Measurements from ENCODE around the gene LDLRAD3. TPM values are rescaled to one million over a fixed set of nuclear protein-coding genes. Genes with fewer than 3 reads are reported as not detected.

Gene LDLRAD3
- total RNA-seq, 4 donors from 2014 or later: 39.7 to 50.9 (median 46.0) TPM

DNA sequence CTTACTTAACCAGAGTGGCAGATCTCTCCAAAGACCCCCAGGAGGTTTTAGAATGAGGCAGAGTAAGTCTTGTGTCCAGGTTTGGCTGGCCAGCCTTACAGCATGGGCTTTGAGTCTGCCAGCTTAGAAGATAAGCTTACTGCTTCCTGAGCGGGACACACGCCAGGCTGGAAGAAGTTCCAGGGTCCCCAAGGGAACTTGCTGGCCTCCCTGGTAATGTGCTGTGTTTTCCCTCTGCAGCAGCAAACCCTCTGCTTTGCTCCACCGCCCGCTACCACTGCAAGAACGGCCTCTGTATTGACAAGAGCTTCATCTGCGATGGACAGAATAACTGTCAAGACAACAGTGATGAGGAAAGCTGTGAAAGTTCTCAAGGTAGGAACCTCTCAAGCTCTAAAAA is 154.2 kb downstream of the LDLRAD3 start:
- no peak for DNase-seq (ENCODE audit: low spot score in 2 of 2)
- no peak overlapping the region for H3K4me3 ChIP-seq
- no peaks in the 10 kb centered on the region for H3K9me3 ChIP-seq
- WGBS: 94% methylated on average over 6 of the region's 6 CpGs
- peaks cover 47% of the 10 kb centered on the region for H3K36me3 ChIP-seq
- no peaks in the 10 kb centered on the region for H3K4me1 ChIP-seq
- H3K27me3 ChIP-seq: no peaks in the 10 kb centered on the region
- TF ChIP-seq, protein P1, sequence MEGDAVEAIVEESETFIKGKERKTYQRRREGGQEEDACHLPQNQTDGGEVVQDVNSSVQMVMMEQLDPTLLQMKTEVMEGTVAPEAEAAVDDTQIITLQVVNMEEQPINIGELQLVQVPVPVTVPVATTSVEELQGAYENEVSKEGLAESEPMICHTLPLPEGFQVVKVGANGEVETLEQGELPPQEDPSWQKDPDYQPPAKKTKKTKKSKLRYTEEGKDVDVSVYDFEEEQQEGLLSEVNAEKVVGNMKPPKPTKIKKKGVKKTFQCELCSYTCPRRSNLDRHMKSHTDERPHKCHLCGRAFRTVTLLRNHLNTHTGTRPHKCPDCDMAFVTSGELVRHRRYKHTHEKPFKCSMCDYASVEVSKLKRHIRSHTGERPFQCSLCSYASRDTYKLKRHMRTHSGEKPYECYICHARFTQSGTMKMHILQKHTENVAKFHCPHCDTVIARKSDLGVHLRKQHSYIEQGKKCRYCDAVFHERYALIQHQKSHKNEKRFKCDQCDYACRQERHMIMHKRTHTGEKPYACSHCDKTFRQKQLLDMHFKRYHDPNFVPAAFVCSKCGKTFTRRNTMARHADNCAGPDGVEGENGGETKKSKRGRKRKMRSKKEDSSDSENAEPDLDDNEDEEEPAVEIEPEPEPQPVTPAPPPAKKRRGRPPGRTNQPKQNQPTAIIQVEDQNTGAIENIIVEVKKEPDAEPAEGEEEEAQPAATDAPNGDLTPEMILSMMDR (IDR thresholded peaks at IDR 0.05): no peak
- no peak for TF ChIP-seq EP300 (IDR thresholded peaks at IDR 0.05)
- no peak for TF ChIP-seq POLR2AphosphoS5 (IDR thresholded peaks at IDR 0.05)
- TF ChIP-seq POLR2A (IDR thresholded peaks at IDR 0.05): no peak
- H3K27ac ChIP-seq: no peak overlapping the region

DNA sequence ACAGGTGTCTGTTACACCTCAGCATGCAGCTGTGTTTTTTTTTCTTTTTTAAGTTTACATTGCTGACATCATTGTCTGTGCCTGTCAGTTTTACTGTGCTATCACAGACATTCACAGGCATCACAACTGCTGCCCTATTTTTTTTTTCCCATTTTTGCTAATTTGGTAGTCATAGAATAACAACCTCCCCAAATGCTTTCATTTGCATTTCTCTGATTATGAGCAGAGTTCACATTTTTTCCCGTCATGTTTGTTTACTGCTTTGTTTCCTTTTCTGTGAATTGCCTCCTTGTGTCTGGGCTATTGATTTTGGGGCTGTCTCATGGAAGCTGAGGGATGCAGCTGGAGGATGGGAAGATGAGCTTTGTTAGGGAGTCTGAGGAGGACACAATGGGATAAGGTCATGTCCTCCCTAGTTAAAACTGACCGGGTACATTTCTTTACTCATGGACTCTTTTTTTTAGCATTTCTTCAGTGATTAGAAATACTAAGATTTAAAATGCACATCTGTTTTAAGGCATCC is 155.1 kb downstream of the LDLRAD3 start:
- 88% methylated on average over 2 of the region's 2 CpGs for WGBS
- peaks cover 46% of the 10 kb centered on the region for H3K36me3 ChIP-seq
- H3K27ac ChIP-seq: no peak overlapping the region
- no peaks in the 10 kb centered on the region for H3K27me3 ChIP-seq
- no peak for DNase-seq (ENCODE audit: low spot score in 2 of 2)
- TF ChIP-seq POLR2AphosphoS5 (IDR thresholded peaks at IDR 0.05) (no peak), EP300 (IDR thresholded peaks at IDR 0.05) (no peak), POLR2A (IDR thresholded peaks at IDR 0.05) (no peak)
- TF ChIP-seq, protein P1 (IDR thresholded peaks at IDR 0.05): no peak
- H3K4me3 ChIP-seq: no peak overlapping the region
- H3K4me1 ChIP-seq: no peaks in the 10 kb centered on the region
- no peaks in the 10 kb centered on the region for H3K9me3 ChIP-seq

DNA sequence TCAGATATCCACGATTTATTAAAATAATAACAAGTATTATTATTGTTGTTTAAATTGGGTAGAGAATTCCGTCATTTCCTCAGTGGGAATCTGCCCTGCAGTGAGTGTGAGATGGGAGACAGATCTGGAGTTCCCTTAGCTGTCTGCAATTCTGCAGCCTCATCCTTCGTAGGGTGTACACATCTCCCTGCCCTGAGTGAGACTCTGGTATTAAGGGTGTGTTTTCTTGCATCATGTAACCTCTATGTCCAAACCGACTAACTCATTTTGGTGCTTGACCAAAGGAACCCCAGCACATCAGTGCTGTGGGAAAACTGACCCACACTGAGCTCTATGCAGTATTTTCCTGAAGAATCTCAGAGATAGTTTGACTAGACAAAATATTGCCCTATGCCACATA is 157.6 kb downstream of the LDLRAD3 start:
- H3K4me1 ChIP-seq: no peaks in the 10 kb centered on the region

DNA sequence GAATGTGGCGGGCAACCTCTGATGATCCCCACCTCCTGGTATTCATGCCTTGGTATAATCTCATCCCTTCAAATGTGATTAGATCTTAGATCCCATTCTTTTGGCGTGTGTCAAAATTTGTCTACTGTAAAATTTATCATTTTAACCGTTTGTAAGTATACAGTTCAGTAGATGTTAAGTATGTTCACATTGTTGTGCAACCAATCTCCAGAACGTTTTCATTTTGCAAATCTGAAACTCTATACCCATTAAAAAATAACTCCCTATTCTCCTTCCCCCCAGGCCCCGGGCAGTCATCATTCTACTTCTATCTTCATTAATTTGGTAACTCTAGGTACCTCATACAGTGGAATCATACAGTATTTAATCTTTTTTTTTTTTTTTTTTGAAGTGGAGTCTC is 159.0 kb downstream of the LDLRAD3 start:
- Histone ChIP-seq H3K36me3 (peaks cover 48% of the 10 kb centered on the region), H3K9me3 (no peaks in the 10 kb centered on the region), H3K27me3 (no peaks in the 10 kb centered on the region), H3K4me1 (no peaks in the 10 kb centered on the region), H3K27ac (no peak overlapping the region), H3K4me3 (no peak overlapping the region)
- TF ChIP-seq EP300 (IDR thresholded peaks at IDR 0.05) (no peak), POLR2AphosphoS5 (IDR thresholded peaks at IDR 0.05) (no peak), POLR2A (IDR thresholded peaks at IDR 0.05) (no peak)
- TF ChIP-seq, protein P1 (IDR thresholded peaks at IDR 0.05): no peak
- 87% methylated on average over 5 of the region's 5 CpGs for WGBS
- DNase-seq (ENCODE audit: low spot score in 2 of 2): peak in 1 of 2 donors; percentile 4

More for the DNA sequence above, 157.6 kb downstream of the LDLRAD3 start:
- no peaks in the 10 kb centered on the region for H3K9me3 ChIP-seq
- TF ChIP-seq POLR2A (IDR thresholded peaks at IDR 0.05): no peak
- TF ChIP-seq, protein P1 (IDR thresholded peaks at IDR 0.05): no peak
- no peak for TF ChIP-seq POLR2AphosphoS5 (IDR thresholded peaks at IDR 0.05)
- TF ChIP-seq EP300 (IDR thresholded peaks at IDR 0.05): no peak
- no peak overlapping the region for H3K4me3 ChIP-seq
- no peaks in the 10 kb centered on the region for H3K27me3 ChIP-seq
- no peak overlapping the region for H3K27ac ChIP-seq
- no peak for DNase-seq (ENCODE audit: low spot score in 2 of 2)
- WGBS: 93% methylated on average over 4 of the region's 4 CpGs
- H3K36me3 ChIP-seq: peaks cover 49% of the 10 kb centered on the region

DNA sequence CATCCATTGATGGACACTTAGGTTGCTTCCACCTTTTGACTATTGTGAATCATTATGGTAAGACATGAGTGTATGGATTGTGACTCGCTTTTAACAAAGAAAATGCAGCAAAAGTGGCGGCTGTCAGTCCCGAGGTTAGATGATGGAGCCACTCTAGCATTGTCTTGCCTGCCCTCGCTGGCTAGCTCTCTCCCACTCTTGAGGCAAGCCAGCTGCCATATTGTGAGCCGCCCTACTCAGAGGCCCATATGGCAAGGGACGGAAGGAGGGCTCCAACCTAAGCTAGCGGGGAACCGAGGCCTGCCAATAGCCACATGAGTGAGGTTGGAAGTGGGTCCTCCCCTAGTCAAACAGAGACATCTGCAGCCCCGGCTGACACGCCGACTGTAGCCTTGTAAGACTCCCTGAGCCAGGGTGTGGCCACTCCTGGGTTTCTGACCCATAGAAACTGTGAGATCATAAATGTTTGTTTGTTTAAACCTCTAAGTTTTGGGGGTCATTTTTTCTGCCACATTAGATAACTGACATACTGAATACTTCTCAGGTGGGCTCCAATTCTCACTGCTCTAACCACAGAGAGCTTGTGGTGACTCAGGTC is 160.2 kb downstream of the LDLRAD3 start:
- Histone ChIP-seq H3K27me3 (no peaks in the 10 kb centered on the region), H3K4me1 (no peaks in the 10 kb centered on the region), H3K9me3 (no peaks in the 10 kb centered on the region), H3K36me3 (peaks cover 36% of the 10 kb centered on the region), H3K4me3 (no peak overlapping the region), H3K27ac (no peak overlapping the region)
- TF ChIP-seq EP300 (IDR thresholded peaks at IDR 0.05) (no peak), POLR2A (IDR thresholded peaks at IDR 0.05) (no peak), POLR2AphosphoS5 (IDR thresholded peaks at IDR 0.05) (no peak)
- TF ChIP-seq, protein P1 (IDR thresholded peaks at IDR 0.05): no peak
- DNase-seq (ENCODE audit: low spot score in 2 of 2): no peak
- WGBS: 96% methylated on average over 11 of the region's 11 CpGs

Data from suprapubic skin (tissue), 4 donors.